ENCODE data around the gene KCNMB2.
"Not testable (repeated sequence)": the region's sequence is repeated elsewhere in the genome, so short reads cannot be mapped to it uniquely, and the experiment has no call there.

KCNMB2 gene

GRCh38 chr3:178690571-178690970 lies 154.3 kb downstream of the KCNMB2 start:
- no peak for DNase-seq (ENCODE audit: low read depth in 1 of 2, low spot score in 1 of 2)

DNA sequence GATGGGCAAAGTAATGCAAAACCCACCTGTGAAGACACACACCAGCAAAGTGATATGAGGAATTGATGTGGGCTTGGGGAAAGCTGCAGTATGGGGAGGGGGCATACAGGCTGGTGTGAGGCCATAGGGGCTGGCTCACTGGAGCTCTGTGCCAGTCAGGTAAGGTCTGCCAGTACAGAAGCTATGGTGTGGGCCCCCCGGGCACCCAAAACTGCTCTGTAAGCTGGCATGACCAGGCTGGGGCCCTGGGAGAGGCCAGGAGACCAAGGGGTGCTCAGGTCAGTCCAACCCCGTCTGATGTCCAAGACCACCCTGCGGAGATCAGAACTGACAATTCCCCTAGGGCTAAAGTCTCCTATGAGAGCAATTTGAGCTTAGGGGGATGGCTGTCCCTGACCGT lies 163.1 kb downstream of the KCNMB2 start:
- no peak for DNase-seq (ENCODE audit: low read depth in 1 of 2, low spot score in 1 of 2)

DNA sequence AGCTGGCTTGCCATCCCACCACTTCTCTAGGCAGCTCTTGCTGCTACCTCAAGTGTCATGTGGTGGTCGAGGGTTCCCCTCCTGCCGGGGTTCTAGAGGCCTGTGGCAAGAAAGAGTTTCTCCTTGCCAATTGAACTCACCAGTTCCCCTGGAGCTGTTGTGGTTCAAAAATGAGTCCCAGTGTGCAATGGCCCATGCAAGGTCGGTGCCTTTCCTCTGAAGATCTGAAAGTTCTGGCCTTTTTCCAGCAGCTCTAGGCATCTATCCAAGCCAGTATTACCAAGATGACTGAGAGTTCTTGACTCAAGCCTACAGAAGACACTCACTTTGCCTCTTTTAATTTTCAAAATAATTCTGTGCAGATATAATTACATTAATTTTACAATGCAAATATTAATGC lies 163.6 kb downstream of the KCNMB2 start:
- DNase-seq (ENCODE audit: low read depth in 1 of 2, low spot score in 1 of 2), result no peak

- no peak for DNase-seq (ENCODE audit: low read depth in 1 of 2, low spot score in 1 of 2)
These were observed 167.2 kb downstream of the KCNMB2 start for GRCh38 chr3:178703268-178703975.

GRCh38 chr3:178705925-178706324 lies 169.7 kb downstream of the KCNMB2 start:
- no peak for DNase-seq (ENCODE audit: low read depth in 1 of 2, low spot score in 1 of 2)

DNA sequence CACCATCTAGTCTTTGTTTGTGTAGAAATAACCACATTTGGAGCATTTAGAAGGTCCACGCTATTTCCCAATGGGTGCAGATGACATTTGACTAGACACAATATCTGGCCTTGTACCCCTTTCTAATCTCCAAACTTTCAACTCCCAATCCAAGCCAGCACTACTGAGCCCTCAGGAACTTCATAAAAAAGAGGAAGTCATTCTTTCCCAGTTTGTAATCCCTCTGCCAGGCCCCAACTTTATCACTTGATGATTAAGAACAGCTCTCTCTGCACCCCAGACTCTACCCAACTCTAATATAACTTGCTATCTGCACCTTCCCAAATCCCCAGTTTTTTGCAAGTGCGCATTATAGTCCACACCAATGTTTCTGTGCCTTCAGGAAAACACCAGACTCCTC lies 170.2 kb downstream of the KCNMB2 start:
- DNase-seq (ENCODE audit: low read depth in 1 of 2, low spot score in 1 of 2), result no peak

- DNase-seq (ENCODE audit: low read depth in 1 of 2, low spot score in 1 of 2), result no peak
These were observed 171.2 kb downstream of the KCNMB2 start for GRCh38 chr3:178707311-178708031.

- no peak for DNase-seq (ENCODE audit: low read depth in 1 of 2, low spot score in 1 of 2)
These were observed 172.8 kb downstream of the KCNMB2 start for GRCh38 chr3:178709051-178709450.

- DNase-seq (ENCODE audit: low read depth in 1 of 2, low spot score in 1 of 2), result no peak
These were observed 175.5 kb downstream of the KCNMB2 start for GRCh38 chr3:178711753-178712152.

GRCh38 chr3:178712247-178712646 lies 176.0 kb downstream of the KCNMB2 start:
- no peak for DNase-seq (ENCODE audit: low read depth in 1 of 2, low spot score in 1 of 2)

GRCh38 chr3:178714925-178715832 lies 178.9 kb downstream of the KCNMB2 start:
- DNase-seq (ENCODE audit: low read depth in 1 of 2, low spot score in 1 of 2), result no peak

- no peak for DNase-seq (ENCODE audit: low read depth in 1 of 2, low spot score in 1 of 2)
These were observed 182.9 kb downstream of the KCNMB2 start for GRCh38 chr3:178718995-178719635.

DNA sequence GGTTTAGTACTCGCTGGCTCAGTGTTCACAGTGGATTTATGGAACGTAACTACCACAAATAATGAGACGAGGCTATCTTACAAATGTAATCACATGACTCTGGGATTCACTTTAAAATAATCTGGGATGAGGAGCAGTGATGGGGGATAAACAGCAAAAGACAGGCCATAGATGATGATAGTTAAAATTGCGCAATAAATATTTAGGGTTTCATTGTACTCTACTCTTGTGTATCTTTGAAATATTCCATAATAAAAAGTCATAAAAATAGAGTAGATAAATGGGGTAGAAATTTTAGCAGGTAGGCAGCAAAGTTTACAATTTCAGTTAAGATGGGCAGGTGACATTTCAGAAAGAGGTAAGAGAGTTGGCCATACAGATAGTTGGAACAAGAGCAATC lies 196.6 kb downstream of the KCNMB2 start:
- no peak for DNase-seq (ENCODE audit: low read depth in 1 of 2, low spot score in 1 of 2)

DNA sequence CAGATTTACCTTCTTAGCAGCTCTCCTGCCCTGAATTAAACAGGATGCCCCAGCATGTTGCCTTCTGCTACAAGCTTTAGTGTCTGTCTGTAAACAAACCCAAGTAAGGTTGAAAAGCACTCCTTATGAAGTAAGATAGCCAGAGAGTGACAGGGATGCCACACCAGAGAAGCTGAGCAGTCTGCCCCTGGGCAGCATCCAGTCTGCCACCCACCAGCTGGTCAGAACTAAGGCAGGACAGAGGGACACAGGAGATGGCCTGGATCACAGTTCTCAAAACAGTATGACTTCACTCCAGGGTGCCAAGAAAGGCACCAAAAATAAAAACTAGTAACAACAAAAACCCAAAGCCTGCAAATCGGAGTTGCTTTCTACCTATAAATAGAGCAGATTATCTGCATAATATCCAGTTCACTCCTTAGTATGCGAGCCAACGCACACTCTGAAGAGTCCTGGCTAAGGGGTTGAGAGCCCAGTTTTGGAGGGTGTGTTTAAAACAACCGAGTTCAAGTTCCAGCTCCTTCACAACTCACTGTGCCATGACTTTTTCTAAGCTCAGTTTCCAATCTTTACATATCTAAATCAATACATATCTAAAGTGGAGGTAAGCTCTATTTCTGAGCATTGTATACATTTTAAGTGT lies 198.9 kb downstream of the KCNMB2 start:
- no peak for DNase-seq (ENCODE audit: low read depth in 1 of 2, low spot score in 1 of 2)

DNA sequence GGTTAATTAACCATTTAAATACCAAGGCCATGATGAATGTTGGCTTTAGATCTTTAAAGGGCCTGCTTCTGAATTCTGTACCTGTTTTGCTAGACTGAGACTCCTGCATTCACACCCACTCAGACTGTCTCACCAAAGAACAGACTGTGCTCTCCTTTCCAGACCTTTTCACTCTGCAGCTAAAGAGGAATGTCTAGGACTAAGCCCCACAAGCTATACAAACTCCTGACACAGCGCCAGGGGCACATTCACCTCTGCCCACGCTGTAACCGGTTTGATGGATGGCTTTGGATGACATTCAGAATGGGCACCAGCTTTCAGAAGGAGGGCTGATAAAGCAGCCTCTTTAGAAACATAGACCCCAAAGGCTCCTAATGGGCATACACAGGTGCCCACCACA lies 200.1 kb downstream of the KCNMB2 start:
- no peak for DNase-seq (ENCODE audit: low read depth in 1 of 2, low spot score in 1 of 2)

- no peak for DNase-seq (ENCODE audit: low read depth in 1 of 2, low spot score in 1 of 2)
These were observed 203.5 kb downstream of the KCNMB2 start for GRCh38 chr3:178739720-178740119.

DNA sequence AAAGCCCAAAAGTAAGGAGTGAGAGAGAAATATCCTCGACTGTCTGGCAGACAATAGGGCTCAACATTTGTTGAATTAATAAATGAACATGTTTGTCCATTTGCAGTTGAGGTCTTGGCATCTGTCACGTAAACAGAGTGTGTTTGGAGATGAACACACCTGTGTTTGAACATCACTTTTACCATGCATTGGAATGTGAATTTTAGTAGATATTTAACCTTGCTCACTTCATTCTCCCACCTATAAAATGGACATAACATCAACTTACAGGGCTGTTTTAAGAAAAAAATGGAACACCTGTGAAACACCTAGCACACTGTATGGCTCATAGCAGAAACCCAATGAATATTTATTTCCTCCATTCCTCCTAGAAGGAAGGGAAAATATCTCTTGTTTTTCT lies 204.8 kb downstream of the KCNMB2 start:
- DNase-seq (ENCODE audit: low read depth in 1 of 2, low spot score in 1 of 2), result no peak

GRCh38 chr3:178743297-178743696 lies 207.1 kb downstream of the KCNMB2 start:
- no peak for DNase-seq (ENCODE audit: low read depth in 1 of 2, low spot score in 1 of 2)

GRCh38 chr3:178745861-178746655 lies 209.8 kb downstream of the KCNMB2 start:
- DNase-seq (ENCODE audit: low read depth in 1 of 2, low spot score in 1 of 2), result not testable (repeated sequence)

- no peak for DNase-seq (ENCODE audit: low read depth in 1 of 2, low spot score in 1 of 2)
These were observed 212.6 kb downstream of the KCNMB2 start for GRCh38 chr3:178748874-178749273.

Measured in activated T-helper 1 cell treated with anti-CD3 and anti-CD28 coated beads, Interleukin-2, amount 50 U/mL, for 16 hours (primary cell).